Endothelial cell of umbilical vein (primary cell): Measurements from ENCODE around the gene ACAP2. TPM values are rescaled to one million over a fixed set of nuclear protein-coding genes. Genes with fewer than 3 reads are reported as not detected.

Source experiments
- BruUV-seq: library from RNA; stranded (reverse); fragments of 400-500 nt; replicated peaks from 2 replicates; lab custom pipeline; 2021; lab: Mats Ljungman, UMichigan
- CTCF ChIA-PET: fragments of 300-600, 350-600 bp; sonication (Branson Sonifier 250); formaldehyde crosslinking; loops from one replicate; lab custom pipeline; 2021; ENCODE audit warnings: antibody characterized with exemption, inconsistent platforms; lab: Charles Lee
- POLR2A ChIA-PET: fragments of 300-600, 350-600 bp; sonication (Branson Sonifier 250); formaldehyde crosslinking; loops from one replicate; lab custom pipeline; 2021; ENCODE audit warnings: antibody characterized with exemption, inconsistent platforms; lab: Charles Lee
- DNase-seq: peaks from one replicate; pipeline ENCODE4 v3.0.0-alpha.2; 2011; ENCODE audit warnings: low read depth, low spot score
- FAIRE-seq: peaks from 2 replicates; lab custom pipeline; 2011; peaks lifted over from hg19 to GRCh38; lab: Jason Lieb, UNC
- H2AFZ ChIP-seq: 2 replicates; pipeline ENCODE4 v1.6.0; 2012; ENCODE audit warnings: low read depth, low read length, control low read depth, inconsistent platforms
- H3K27ac ChIP-seq: 2 replicates; pipeline ENCODE4 v1.5.1; 2011; ENCODE audit warnings: low read depth, mild to moderate bottlenecking, control low read depth, low read length, moderate library complexity; ENCODE audit not compliant: insufficient read depth
- H3K27me3 ChIP-seq, 2 experiments: 2 replicates each; pipeline versions ENCODE4 v1.6.0 to v1.6.1; 2011; ENCODE audit warnings: low read length in 2 of 2, mixed read lengths in 1 of 2; ENCODE audit not compliant: control insufficient read depth in 2 of 2, insufficient read depth in 2 of 2
- H3K36me3 ChIP-seq, 2 experiments: 2 replicates in 1 of 2; 3 replicates in 1 of 2; pipeline ENCODE4 v1.5.1; 2011; ENCODE audit warnings: low read length in 2 of 2, mild to moderate bottlenecking in 1 of 2, moderate library complexity in 1 of 2; ENCODE audit not compliant: control insufficient read depth in 2 of 2, insufficient read depth in 2 of 2; ENCODE audit errors: extremely low read depth in 1 of 2
- H3K4me1 ChIP-seq: 3 replicates; pipeline ENCODE4 v1.5.1; 2011; ENCODE audit warnings: mild to moderate bottlenecking, low read length; ENCODE audit not compliant: control insufficient read depth, insufficient read depth; ENCODE audit errors: extremely low read depth
- H3K4me2 ChIP-seq: 2 replicates; pipeline ENCODE4 v1.6.1; 2011; ENCODE audit warnings: low read length, control low read depth, mixed read lengths; ENCODE audit not compliant: insufficient read depth
- H3K4me3 ChIP-seq, 3 experiments: fragments of 200-600 bp in 1 of 3; sonication (generic), shearing (Covaris generic) in 1 of 3; replicated peaks in 1 of 3; 2 replicates each; pipeline ENCODE4 v1.5.1; 2011 to 2016; ENCODE audit warnings: control low read depth in 3 of 3, low read length in 3 of 3, mild to moderate bottlenecking in 2 of 3, inconsistent platforms in 1 of 3, low read depth in 1 of 3, moderate library complexity in 1 of 3; ENCODE audit not compliant: insufficient read depth in 1 of 3
- H3K79me2 ChIP-seq: 2 replicates; pipeline ENCODE4 v1.6.0; 2012; ENCODE audit warnings: low read length, inconsistent platforms; ENCODE audit not compliant: control insufficient read depth, insufficient read depth
- H3K9ac ChIP-seq: replicated peaks from 2 replicates; pipeline ENCODE3; 2011; ENCODE audit warnings: low read length, control low read depth; ENCODE audit not compliant: insufficient read depth; ENCODE audit errors: extremely low read depth
- H3K9me1 ChIP-seq: replicated peaks from 3 replicates; pipeline ENCODE4 v1.6.0; 2011; ENCODE audit warnings: mild to moderate bottlenecking, low read length; ENCODE audit not compliant: control insufficient read depth, insufficient read depth; ENCODE audit errors: extremely low read depth
- H3K9me3 ChIP-seq: replicated peaks from 2 replicates; pipeline ENCODE4 v1.5.1; 2012; ENCODE audit warnings: low read length, inconsistent platforms; ENCODE audit not compliant: control insufficient read depth, insufficient read depth
- H4K20me1 ChIP-seq: replicated peaks from 2 replicates; pipeline ENCODE3; 2011; ENCODE audit warnings: mild to moderate bottlenecking, low read length; ENCODE audit not compliant: control insufficient read depth, insufficient read depth; ENCODE audit errors: extremely low read depth
- CTCF ChIP-seq, 2 donors: IDR thresholded peaks; 1 replicate in 1 of 2; 2 replicates in 1 of 2; pipeline ENCODE4 v1.5.1; 2011; ENCODE audit warnings: low read length in 2 of 2, mild to moderate bottlenecking in 2 of 2, moderate library complexity in 2 of 2, control low read depth in 1 of 2, inconsistent platforms in 1 of 2, low read depth in 1 of 2; ENCODE audit not compliant: insufficient read depth in 1 of 2; ENCODE audit errors: extremely low read depth in 1 of 2
- MAX ChIP-seq: IDR thresholded peaks from 2 replicates; pipeline ENCODE4 v1.6.1; 2011; ENCODE audit not compliant: insufficient read depth, insufficient read length
- POLR2AphosphoS5 ChIP-seq: IDR thresholded peaks from 2 replicates; pipeline ENCODE4 v1.6.1; 2012; ENCODE audit warnings: low read depth, mild to moderate bottlenecking, control low read depth, low read length, moderate library complexity; ENCODE audit not compliant: insufficient read depth
- dilution Hi-C: fragments of 300-500 bp; cut with MboI; formaldehyde crosslinking; loops from one replicate; pipeline ENCODE4 v1.15.0; 2019; ENCODE audit warnings: low sequenced_read_pairs; ENCODE audit not compliant: extremely low pct_ligation_motif_present
- intact Hi-C: fragments of 100-400 bp; cut with micrococcal nuclease; formaldehyde crosslinking; loops from one replicate; pipeline ENCODE4 v1.10.0; 2022
- polyA plus RNA-seq, 4 experiments: library from polyadenylated mRNA; depleted of rRNA in 3 of 4; stranded (reverse) in 3 of 4; unstranded in 1 of 4; fragments of >200 nt; gene quantifications; 2 replicates each; pipeline versions ENCODE4 v1.2.1 to v1.2.3, GENCODE V29; 2011 to 2012; ENCODE audit warnings: missing spikeins in 1 of 4
- total RNA-seq: library from RNA; stranded (reverse); gene quantifications from 2 replicates; pipeline ENCODE4 v1.2.3, GENCODE V29; 2021

Gene ACAP2
- total and polyA plus RNA-seq, 2 donors (not counting 3 experiments of a cell fraction or from before 2014, with no cell fraction given): 13.6 to 36.9 TPM

- DNase-seq (peak; percentile 93), FAIRE-seq (peak; percentile 82)
- Histone ChIP-seq H3K9me3 (no peaks in the 10 kb centered on the region), H2AFZ (peak within 1 kb of the TSS; percentile 95), H3K79me2 (peaks cover 32% of the 10 kb centered on the region), H4K20me1 (no peaks in the 10 kb centered on the region), H3K9ac (peak within 1 kb of the TSS; percentile 74), H3K4me3 (peak within 1 kb of the TSS; percentile 79 to 91 (median 79)), H3K27ac (peak within 1 kb of the TSS; percentile 68), H3K9me1 (no peaks in the 10 kb centered on the region), H3K36me3 (peaks cover 0 to 4% of the 10 kb centered on the region in 2 experiments), H3K4me1 (peaks cover 23% of the 10 kb centered on the region), H3K27me3 (no peaks in the 10 kb centered on the region), H3K4me2 (peak within 1 kb of the TSS; percentile 96)
- intact Hi-C loops: loop anchor here (1.0 kb wide), 3 partner anchors 171 to 589 kb away; no protein-coding TSS in a partner anchor
- TF ChIP-seq CTCF (IDR thresholded peaks at IDR 0.05; ENCODE audit: extremely low read depth in 1 of 2, insufficient read depth in 1 of 2, low read depth in 1 of 2, low read length in 2 of 2) (peak; percentile 56 to 60), MAX (no peak), POLR2AphosphoS5 (peak; percentile 49)
- POLR2A ChIA-PET: interaction anchor here (0.6 to 3.0 kb wide), 7 partner anchors 10 to 599 kb away, joined by 3 to 18 read pairs (median 6); partner anchors contain the start of genes ACAP2, FAM43A, LSG1 and PPP1R2
- dilution Hi-C loops: no loop called here
- CTCF ChIA-PET: interaction anchor here (0.6 to 4.0 kb wide), 89 partner anchors 9 to 632 kb away, joined by 3 to 195 read pairs (median 4); partner anchors contain the start of genes ACAP2, APOD, LSG1 and PPP1R2
- no TSS peak for BruUV-seq
Measured at GRCh38 chr3:195270817-195271409, 171.9 kb downstream of the ACAP2 start, which contains the start of gene XXYLT1. Gene XXYLT1, minus strand, starts transcription at chr3:195271159. Its CDS starts 101 bp downstream, at chr3:195271058.
